Measurements from ENCODE around the gene LY6G6F.
"Not testable (repeated sequence)": the region's sequence is repeated elsewhere in the genome, so short reads cannot be mapped to it uniquely, and the experiment has no call there.

LY6G6F gene

DNA sequence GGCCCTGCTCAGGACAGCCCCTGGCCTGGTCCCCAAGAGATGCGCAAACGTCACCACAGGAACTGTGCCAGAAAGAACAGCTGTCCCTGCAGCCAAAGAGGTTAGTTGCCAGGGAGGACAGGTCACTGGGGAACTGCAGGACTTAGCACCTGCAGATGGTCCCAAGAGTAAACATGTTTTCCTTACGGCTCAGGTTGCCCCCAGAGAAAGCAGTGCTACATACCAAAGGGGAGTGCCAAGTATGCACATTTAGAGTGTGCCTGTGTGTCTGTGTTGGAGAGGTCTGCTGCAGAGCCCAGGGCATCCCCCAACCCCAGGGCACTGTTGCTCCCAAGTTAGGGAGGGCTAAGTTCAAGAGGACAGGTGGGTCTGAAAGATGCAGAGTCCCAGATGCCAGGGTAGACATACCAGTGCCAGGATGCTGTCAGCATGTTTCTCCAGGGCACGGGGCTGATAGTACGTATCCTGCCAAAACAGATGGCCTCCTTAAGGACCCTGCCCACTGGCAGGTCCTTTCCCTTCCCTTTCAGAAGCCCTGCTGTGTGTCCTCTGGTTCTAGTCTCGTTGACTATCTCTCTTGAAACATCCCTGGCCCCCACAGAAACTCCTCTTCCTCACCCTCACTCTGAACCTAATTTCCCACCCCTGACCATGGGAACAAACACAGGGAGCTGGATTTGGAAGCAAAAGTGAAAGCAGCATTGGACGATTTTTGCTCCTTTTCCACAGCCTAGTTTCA lies 4.8 kb upstream of the LY6G6F start:
- no peak for DNase-seq (ENCODE audit: low read depth in 1 of 2, low spot score in 1 of 2)

DNA sequence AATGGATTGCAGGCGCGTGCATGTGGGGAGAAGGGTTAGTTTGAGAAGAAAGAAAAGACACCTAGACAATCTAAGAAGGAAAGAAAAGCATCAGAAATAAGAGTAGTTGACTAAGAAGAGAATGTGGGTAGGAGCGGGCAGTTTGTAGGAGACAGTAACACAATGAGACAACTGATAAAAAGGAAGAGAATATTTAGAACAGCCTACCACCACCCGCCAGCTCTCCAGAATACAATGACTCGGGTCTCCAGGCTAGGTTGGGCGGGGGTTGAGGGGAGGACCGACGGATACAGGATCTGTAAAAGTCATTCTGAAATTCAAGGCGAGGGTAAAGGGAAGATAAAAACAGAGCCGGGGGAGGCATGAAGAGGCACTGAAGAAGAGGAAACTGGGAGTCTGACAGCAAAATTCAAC lies 4.3 kb upstream of the LY6G6F start:
- DNase-seq (ENCODE audit: low read depth in 1 of 2, low spot score in 1 of 2) = no peak

DNA sequence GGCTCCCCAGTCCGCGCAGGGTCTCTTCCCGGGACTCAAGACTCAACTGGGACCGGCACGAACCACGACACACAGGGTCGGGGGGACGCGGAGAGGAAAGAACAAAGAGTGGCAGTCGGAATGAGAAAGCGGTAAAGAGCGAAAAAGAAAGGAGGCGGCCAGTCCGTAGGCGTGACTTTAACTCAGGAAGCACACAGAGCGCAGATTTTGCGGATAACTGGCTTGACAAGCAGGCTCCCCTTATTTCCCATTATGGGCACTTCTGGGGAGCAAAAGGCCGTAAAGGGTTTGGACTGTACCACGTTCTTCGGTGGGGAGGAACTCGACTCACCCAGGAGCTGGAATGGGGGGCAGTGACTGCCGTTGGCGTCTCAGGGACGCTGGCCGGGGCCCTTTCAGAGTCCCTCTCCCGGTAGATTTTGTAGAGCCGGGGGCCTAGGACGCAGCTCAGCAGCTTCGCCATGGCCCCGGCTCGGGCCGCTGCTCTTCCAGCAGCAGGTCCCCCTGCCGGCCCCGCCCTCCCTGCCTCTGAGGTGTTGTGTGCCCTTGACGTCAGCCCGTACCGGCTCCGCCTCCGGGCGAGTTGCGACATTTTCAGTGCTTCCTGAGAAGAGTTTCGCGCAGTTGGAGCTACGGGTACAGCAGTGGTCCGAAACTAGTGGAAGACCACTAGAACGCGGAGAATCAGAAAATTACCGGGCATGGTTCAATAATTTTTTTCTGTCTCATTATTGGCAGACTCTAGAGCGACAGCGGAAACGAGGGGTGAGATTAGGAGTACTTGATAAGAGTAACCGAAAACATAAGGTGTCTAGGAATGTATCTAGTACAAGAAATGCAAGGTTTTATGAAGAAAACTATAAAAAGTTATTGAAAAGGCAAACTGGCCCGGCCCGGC lies 3.6 kb upstream of the LY6G6F start, which contains the start of gene ABHD16A:
Gene ABHD16A (minus strand): TSS at position 506 of the 898 bp plus-strand sequence. CDS start 43 bp downstream, at position 463.
- peak; percentile 93 to 95 for DNase-seq (ENCODE audit: low read depth in 1 of 2, low spot score in 1 of 2)

DNA sequence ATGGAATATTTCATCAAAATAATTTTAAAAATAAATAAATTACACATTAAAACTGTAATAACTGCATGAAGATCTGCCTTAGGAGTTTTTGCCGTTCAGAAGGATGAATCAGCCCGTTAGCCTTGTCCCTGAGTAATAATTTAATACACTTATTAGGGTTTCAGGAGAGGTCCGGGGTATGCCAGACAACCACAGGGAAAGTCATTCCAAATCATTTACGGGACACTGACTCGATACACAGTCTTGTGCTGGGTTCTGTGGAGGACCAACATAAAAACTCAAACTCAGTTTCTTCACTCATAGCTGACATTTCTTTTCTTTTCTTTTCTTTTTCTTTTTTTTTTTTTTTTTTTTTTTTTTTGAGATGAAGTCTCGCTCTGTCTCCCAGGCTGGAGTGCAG lies 735 bp upstream of the LY6G6F start:
- no peak for DNase-seq (ENCODE audit: low read depth in 1 of 2, low spot score in 1 of 2)

DNA sequence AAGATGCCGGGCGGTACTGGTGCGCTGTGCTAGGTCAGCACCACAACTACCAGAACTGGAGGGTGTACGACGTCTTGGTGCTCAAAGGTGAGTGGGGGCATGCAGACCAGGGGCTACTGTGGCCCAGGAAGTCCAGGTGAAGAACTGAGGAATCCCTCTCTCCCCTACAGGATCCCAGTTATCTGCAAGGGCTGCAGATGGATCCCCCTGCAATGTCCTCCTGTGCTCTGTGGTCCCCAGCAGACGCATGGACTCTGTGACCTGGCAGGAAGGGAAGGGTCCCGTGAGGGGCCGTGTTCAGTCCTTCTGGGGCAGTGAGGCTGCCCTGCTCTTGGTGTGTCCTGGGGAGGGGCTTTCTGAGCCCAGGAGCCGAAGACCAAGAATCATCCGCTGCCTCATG lies 1.0 kb downstream of the LY6G6F start:
- no peak for DNase-seq (ENCODE audit: low read depth in 1 of 2, low spot score in 1 of 2)

DNA sequence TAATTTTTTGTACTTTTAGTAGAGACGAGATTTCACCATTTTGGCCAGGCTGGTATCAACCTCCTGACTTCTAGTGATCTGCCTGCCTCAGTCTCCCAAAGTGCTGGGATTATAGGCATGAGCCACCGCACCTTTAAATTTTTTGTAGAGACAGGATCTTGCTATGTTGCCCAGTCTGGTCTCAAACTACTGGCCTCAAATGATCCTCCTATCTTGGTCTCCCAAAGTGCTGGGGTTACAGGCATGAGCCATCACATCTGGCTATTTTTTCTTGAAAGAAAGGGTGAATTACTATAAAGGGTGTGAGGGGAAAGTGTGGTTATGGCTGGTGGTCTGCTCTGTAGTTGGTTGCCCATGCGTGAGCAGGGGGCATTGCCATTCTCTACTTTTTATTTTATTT lies 1.6 kb downstream of the LY6G6F start:
- no peak for DNase-seq (ENCODE audit: low read depth in 1 of 2, low spot score in 1 of 2)

DNA sequence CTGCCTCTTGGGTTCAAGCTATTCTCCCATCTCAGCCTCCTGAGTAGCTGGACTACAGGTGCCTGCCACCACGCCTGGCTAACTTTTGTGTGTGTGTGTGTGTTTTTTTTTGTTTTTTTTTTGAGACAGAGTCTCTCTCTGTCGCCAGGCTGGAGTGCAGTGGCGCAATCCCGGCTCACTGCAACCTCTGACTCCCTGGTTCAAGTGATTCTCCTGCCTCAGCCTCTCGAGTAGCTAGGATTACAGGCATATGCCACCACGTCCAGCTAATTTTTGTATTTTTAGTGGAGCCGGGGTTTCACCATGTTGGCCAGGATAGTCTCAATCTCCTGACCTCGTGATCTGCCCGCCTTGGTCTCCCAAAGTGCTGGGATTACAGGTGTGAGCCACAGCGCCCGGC lies 2.5 kb downstream of the LY6G6F start:
- not testable (repeated sequence) for DNase-seq (ENCODE audit: low read depth in 1 of 2, low spot score in 1 of 2)

DNA sequence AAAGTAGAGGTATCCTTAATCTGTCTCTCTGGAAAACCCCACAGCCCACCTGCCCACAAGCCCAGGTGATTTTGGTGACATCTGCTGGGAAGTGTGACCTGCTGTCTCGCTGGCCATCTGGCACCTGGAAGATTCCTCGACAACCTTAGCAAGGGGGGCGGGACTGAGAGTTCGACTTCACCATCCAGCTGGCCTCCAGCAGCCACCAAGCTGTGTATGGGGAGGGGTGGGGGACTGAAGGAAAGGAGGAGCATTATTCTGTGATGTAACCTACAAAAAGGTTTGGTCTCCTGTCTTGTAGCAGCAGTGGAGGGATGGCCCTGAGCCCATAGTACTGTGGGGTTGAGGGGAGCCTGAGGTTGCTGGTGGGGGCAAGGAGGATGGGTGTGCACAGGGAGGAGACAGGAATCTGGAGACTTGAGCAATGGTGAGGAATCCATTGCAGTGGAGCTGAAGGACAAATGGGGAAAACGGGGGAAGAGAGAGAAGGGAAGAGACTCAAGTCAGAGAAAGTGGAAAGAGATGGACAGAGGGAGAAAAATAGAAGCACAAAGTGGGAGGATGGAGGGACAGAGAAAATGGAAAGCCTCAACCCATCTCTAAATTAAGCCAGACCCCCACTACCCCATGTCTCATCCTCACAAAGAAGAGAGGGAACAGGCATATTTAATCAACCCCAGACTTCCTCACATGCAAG lies 4.0 kb downstream of the LY6G6F start:
- no peak for DNase-seq (ENCODE audit: low read depth in 1 of 2, low spot score in 1 of 2)

DNA sequence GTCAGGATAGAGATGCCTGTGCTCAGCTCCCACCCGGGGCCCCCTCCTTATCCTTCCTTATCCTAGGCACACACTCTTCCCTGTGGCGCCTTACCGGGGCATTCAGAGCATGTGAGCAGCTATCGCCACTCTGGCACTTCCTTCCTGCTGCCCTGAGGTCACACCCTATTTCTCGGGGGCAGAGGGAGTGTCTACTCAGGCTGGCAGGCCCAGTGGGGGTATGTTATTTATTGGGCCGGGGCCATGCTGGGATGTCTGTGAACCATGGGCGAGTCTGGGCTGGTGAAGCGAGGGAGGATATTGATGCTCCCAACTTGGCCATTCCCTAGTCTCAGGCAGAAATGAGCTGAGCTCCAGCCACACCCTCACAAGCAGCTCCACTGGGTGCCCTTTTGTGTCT lies 4.6 kb downstream of the LY6G6F start:
- DNase-seq (ENCODE audit: low read depth in 1 of 2, low spot score in 1 of 2) = no peak

DNA sequence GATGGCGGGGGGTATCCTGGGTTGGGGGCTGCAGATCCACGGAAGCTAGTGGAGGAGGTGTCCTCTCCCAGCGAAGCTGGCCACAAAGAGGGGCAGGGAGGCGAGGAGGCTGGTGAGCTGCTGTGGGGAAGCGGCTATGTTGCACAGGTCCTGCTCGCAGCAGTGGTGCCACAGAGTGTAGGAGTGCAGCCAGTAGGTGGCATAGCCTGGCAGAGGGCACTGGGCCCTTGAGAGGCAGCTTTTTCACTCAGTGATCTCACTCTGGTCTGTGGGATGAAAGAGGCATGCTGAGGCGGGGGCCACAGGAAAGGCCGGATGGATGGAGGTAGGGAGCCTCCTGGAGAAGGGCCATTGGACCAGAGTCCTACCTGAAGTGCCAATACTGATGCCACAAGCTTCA lies 5.6 kb downstream of the LY6G6F start:
- DNase-seq (ENCODE audit: low read depth in 1 of 2, low spot score in 1 of 2) = no peak

DNA sequence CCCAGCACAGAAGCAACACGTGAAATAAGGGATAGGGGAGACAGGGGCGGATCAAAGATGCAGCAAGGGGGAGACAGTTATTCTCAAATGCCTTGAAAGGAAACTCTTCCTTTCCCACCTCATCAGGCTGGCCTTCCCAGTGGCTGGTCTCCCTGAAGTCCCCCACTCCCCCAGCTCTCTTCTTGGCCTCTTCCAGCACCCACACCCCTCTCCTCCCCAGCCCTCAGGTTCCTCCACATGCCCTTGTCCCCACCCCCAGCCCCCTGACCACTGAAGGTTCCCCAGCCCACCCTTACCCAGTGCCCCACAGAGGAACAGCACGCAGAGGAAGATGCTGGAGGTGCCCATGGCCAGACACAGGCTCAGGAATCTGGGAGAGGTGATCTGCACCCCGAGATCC lies 6.8 kb downstream of the LY6G6F start:
- DNase-seq (ENCODE audit: low read depth in 1 of 2, low spot score in 1 of 2) = no peak

DNA sequence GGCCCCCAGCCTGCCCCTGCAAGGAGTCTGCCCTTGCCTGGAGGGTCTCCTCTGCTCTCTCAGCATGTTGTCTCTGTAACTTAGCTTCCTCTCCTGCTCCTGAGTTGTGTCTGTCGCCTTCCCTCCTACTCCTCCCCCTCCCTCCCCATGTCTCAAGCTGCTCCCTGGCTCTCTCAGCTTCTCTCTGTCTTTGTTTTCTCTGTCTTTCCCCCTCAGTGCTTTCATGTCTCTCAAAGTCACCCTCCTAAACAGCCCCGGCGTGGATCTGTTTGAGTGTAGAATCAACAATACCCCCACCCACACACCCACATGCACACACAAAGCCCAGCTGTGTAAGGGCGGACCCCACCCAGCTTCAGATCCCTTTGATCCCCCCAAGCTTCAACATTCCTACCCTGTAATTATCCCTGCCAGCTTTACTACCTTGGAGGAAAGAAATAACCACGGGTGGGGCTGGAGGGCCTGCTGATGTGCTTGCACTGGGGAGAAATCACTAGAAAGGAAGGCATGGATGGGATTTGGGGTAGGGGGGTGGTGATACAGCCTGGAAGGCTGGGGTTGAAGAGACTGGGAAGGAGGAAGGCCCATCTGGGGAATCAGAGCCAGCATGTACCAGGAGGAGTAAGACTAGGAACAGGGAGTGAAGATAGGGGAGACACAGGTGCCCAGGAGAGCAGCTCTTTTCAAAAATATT lies 7.5 kb downstream of the LY6G6F start:
- no peak for DNase-seq (ENCODE audit: low read depth in 1 of 2, low spot score in 1 of 2)

DNA sequence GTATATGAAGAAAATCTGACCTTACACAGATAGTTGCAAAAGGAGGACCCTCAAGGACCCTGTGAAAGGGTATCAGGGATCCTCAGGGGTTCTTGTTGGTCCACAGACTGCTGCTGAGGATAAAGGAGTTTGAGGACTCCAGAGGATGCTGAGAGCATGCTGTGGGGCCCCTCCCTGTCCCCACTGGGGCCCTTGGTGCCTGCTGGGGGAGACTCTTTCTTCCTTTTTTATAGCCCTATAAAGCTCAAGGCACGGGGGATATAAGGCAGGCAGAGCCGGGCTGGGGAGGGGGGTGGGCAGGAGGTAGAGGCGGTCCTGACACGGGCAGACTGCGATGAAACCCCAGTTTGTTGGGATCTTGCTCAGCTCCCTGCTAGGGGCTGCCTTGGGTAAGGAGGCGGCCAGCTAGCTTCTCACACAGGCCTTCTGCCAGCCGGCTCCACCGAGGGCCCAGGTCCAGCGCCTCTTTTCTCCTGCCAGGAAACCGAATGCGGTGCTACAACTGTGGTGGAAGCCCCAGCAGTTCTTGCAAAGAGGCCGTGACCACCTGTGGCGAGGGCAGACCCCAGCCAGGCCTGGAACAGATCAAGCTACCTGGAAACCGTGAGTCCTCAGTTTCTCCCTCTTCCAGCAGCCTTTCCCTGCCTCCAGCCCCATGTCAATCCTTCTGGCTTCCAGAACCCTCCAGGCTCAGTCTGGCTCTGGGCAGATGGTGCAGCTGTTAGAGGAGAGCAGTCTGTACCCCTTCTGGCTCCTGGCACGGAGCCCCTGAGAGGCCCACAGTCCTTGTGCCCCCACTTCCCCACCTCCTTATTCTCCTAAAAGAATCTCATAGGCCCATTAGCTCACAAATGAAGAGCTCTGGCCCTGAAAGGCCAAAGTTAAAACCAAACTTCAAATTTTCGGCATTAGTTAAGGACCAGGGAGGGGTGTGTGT lies 8.6 kb downstream of the LY6G6F start, which contains the start of gene LY6G6D:
Gene LY6G6D (plus strand): TSS at position 327 of the 937 bp plus-strand sequence. CDS start 8 bp downstream, at position 335.
- no peak for DNase-seq (ENCODE audit: low read depth in 1 of 2, low spot score in 1 of 2)

DNA sequence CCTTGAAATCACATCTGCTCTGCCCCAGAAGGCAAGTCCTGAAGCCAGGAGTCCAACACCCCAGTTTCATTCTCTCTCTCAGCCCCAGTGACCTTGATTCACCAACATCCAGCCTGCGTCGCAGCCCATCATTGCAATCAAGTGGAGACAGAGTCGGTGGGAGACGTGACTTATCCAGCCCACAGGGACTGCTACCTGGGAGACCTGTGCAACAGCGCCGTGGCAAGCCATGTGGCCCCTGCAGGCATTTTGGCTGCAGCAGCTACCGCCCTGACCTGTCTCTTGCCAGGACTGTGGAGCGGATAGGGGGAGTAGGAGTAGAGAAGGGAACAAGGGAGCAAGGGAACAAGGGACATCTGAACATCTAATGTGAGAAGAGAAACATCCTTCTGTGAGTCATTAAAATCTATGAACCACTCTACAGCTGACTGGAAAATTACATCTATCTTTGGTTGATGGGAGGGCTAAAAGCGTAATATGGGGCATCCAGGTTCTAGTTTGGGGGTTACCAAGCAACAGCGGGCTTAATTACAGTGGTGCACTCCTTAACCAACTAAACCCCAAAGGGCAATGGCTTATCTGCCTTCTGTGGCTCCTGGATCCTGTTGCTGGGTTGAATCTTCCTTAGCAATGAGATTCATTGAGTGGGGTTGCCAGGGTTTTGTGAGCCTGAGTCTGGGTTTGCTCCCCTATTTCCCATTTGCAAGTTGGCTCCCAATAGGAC lies 11.0 kb downstream of the LY6G6F start:
- DNase-seq (ENCODE audit: low read depth in 1 of 2, low spot score in 1 of 2) = no peak

DNA sequence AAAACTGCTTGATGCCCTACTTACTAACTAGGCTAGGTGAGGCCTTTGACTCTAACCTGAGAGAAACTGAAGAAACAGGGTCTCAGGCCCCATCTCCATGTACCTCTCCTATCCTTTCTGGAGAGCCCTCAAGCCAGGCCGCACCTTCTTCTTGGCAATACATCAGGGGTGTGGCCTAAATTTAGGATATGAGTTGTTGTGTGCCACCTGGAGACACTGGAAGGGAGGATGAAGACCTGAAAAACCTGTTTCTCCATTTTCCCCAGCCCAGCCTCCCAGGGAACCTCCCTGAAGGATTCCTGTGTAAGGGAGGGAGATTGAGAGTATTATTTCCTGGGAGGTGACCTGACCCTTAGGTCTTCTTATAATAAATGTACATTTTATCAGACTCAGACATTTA lies 11.6 kb downstream of the LY6G6F start:
- no peak for DNase-seq (ENCODE audit: low read depth in 1 of 2, low spot score in 1 of 2)

DNA sequence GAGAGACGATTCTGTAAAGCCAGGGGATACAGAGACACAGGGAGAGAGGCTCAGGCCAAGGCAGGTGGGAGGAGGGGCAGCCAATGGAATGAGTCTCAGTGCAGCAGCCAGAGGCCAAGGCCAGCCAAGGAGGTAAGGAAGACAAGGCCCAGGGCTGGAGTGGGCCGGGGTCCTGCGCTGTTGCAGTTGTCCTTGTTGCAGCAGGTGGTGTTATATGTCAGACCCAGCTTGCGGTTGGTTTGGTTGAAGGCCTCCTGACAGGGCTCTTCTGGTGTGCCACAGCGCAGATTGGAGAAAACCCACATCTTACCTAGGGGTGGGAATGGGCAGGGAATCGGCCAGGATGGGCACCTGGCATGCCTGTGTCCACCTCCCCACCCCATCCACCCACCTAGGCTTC lies 12.3 kb downstream of the LY6G6F start:
- DNase-seq (ENCODE audit: low read depth in 1 of 2, low spot score in 1 of 2) = no peak

DNA sequence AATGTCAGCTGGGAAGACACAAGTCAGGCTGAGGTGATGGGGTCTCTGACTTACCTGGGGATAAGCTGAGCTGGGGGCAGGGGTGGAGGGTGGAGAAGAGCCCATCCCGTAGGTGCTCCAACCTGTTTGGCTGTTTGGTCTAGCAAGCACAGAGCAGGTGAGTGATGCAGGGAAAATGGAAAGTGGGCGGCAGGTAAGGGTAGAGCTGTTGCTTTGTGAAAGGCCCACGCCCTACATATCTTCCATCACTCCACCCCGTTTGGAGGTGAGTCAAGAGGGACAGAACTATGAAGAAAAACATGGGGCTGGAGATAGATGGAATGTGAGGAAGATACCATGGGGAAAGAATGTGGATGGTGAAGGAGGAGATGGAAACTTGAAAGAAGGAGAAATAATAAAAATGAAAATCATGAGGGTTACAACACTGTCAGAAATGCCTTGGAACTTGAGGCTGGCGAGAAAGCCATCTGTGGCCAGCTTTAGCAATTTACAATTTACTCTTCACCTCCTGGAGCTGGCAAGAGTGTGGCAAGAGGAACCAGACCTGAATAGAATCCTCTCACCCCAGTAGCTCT lies 13.6 kb downstream of the LY6G6F start:
- no peak for DNase-seq (ENCODE audit: low read depth in 1 of 2, low spot score in 1 of 2)

DNA sequence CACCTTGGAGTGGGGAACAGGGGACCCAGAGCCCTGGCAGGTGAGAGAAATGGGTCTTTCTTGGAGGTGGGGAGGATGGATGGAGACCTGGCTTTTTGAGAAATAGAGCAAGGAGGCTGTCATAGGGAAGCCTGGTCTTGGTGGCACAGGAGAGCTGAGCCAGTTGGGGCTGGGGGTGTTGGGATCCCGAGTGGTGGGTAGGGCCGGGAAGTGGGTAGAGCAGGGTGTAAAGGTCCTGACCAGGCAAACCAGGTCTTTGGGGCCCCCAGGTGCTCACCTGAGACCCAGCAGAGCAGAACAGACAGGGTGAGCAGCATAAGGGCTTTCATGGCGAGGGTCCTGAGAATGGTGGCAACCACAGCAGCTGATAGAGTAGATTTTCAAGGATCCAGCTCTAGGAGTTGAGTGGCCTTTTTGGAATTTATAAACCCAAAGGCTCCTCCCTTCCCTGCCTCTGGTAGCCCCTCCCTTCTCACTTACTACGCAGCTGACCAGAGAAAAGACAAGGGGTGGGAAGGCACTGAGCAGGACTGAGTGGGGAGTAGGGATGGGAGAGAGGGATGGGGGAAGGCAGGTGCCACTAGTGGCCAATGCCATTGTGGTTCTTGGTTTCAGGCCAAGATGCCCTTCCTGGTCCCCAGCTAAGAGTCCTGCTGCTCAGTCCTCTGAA lies 14.8 kb downstream of the LY6G6F start, which contains the start of gene LY6G6C:
Gene LY6G6C (minus strand): TSS at position 396 of the 670 bp plus-strand sequence. CDS start 67 bp downstream, at position 329.
- no peak for DNase-seq (ENCODE audit: low read depth in 1 of 2, low spot score in 1 of 2)
